ENCODE data around the gene CHP1. TPM values are rescaled to one million over a fixed set of nuclear protein-coding genes. Genes with fewer than 3 reads are reported as not detected.
A peak's percentile ranks its signal among the peaks of the same experiment; 100 is the strongest.

CHP1 gene
- total RNA-seq (2011; cell fraction: chromatin; rRNA removed; ENCODE audit: low replicate concordance) = 21.4 and 25.8 TPM in 2 replicates
- 10.4 and 15.0 TPM in 2 replicates for total RNA-seq (2011; cell fraction: nucleolus; rRNA removed)
- total RNA-seq (2011; cell fraction: nucleoplasm; rRNA removed) = 25.0 and 30.4 TPM in 2 replicates
- total RNA-seq (2014; rRNA removed) (61.6 and 77.7 TPM in 2 replicates), total RNA-seq (2014; rRNA removed; fragmentation: Illumina TruSeq; extraction: Trizol) (63.6 and 68.7 TPM in 2 replicates), total RNA-seq (2015; rRNA removed; fragmentation: Illumina TruSeq; extraction: Trizol) (67.6 and 69.3 TPM in 2 replicates), total RNA-seq (2021) (74.2 and 82.5 TPM in 2 replicates), polyA plus RNA-seq (2011; rRNA removed) (49.7 and 71.8 TPM in 2 replicates), polyA plus RNA-seq (2014; fragmentation: Illumina TruSeq; extraction: Trizol) (67.0 and 67.4 TPM in 2 replicates), polyA plus RNA-seq (2014; fragmentation: Nextera tagmentation; extraction: Ambion mirVana) (10 to 100 TPM; 75.8 to 83.4 TPM), polyA plus RNA-seq (2014; rRNA removed) (31.7 and 41.3 TPM in 2 replicates), polyA minus RNA-seq (2011; rRNA and poly(A)+ RNA removed) (75.5 and 113 TPM in 2 replicates), Bru-seq, nascent RNA (percentile 68 among the genes with signal in this experiment), BruChase-seq, experiment 1, labeled RNA remaining after a 2-hour chase (percentile 76 among the genes with signal in this experiment), BruChase-seq, experiment 2, labeled RNA remaining after a 6-hour chase (percentile 78 among the genes with signal in this experiment)
- polyA plus RNA-seq (2011; cell fraction: cytosol; rRNA removed) = 29.5 and 60.9 TPM in 2 replicates
- 9.7 and 16.8 TPM in 2 replicates for polyA plus RNA-seq (2011; cell fraction: nucleus; rRNA removed)
- polyA plus RNA-seq (2012) = 56.6 and 61.2 TPM in 2 replicates
- polyA minus RNA-seq (2011; cell fraction: cytosol; rRNA and poly(A)+ RNA removed) = 62.4 and 104 TPM in 2 replicates
- 5.1 and 9.6 TPM in 2 replicates for polyA minus RNA-seq (2011; cell fraction: nucleus; rRNA and poly(A)+ RNA removed)
- long read RNA-seq, experiment 1, transcript CHP1-201 (7 exons, 3,329 nt) = major isoform, 19 of 94 reads
- long read RNA-seq, experiment 1, partial matches to known transcripts = 59 of 94 reads
- long read RNA-seq, experiment 1, other reads (novel, unspliced or antisense) = 12 of 94 reads
- long read RNA-seq, experiment 2, transcript CHP1-201 (7 exons, 3,329 nt) = major isoform, 6 of 64 reads
- long read RNA-seq, experiment 2, partial matches to known transcripts = 0 of 64 reads
- long read RNA-seq, experiment 2, other reads (novel, unspliced or antisense) = 58 of 64 reads
- long read RNA-seq, experiment 3, partial matches to known transcripts = 2 of 63 reads
- long read RNA-seq, experiment 3, other reads (novel, unspliced or antisense) = 57 of 63 reads

- 1% methylated on average over 58 of the region's 72 CpGs for WGBS (ENCODE audit: insufficient coverage, low coverage, missing lambda C conversion rate)
- peaks cover 18% of the 10 kb centered on the region; the same call in 1 of the 3 replicates for H3K36me3 ChIP-seq (ENCODE audit: control insufficient read depth, insufficient read depth, low read length)
- BruUV-seq (replicated peaks) = no TSS peak
- peak within 1 kb of the TSS; percentile 82 to 96 for H3K9ac ChIP-seq (ENCODE audit: insufficient read depth in 1 of 2, low read depth in 2 of 2, low read length in 2 of 2)
- H3K4me2 ChIP-seq (ENCODE audit: insufficient read depth, low read length) = peak within 1 kb of the TSS; percentile 90
- no peaks in the 10 kb centered on the region; the same call in 1 of the 2 replicates for H3K9me3 ChIP-seq (replicated peaks; ENCODE audit: control insufficient read depth, insufficient read depth, low read depth, low read length)
- no peaks in the 10 kb centered on the region for H3K9me1 ChIP-seq (ENCODE audit: control insufficient read depth, insufficient read depth, low read length)
- POLR2A ChIA-PET = interaction anchor here (0.5 to 2.1 kb wide), 17 partner anchors 10 to 266 kb away, joined by 3 to 14 read pairs (median 4); partner anchors contain the start of gene INO80
- H4K20me1 ChIP-seq (replicated peaks; ENCODE audit: control insufficient read depth, insufficient read depth, low read length) = no peaks in the 10 kb centered on the region
- H3K79me2 ChIP-seq (ENCODE audit: control insufficient read depth, insufficient read depth, low read length) = peaks cover 47% of the 10 kb centered on the region
- CTCF ChIA-PET (ENCODE audit: low intra/inter-chr PET ratio) = interaction anchor here (0.6 to 0.7 kb wide), 2 partner anchors 21 to 97 kb away, joined by 3 read pairs; no protein-coding TSS in a partner anchor
- peak within 1 kb of the TSS; percentile 75 for H3K4me3 ChIP-seq
- in situ Hi-C loops (cut with MboI) (no loop called here), intact Hi-C loops (cut with micrococcal nuclease) (loop anchor here (2.0 kb wide), 2 partner anchors 102 to 114 kb away; partner anchors contain the start of genes INO80, NUSAP1 and OIP5)
- peak within 1 kb of the TSS; percentile 97 for H2AFZ ChIP-seq (ENCODE audit: low read depth, low read length)
- peak; percentile 98 to 99 (median 99) for DNase-seq (ENCODE audit: extremely low read depth in 1 of 4, low spot score in 3 of 4)
- peaks cover 20 to 31% of the 10 kb centered on the region in 2 experiments for H3K4me1 ChIP-seq (replicated peaks in 1 of 2; ENCODE audit: control insufficient read depth in 2 of 2, insufficient read depth in 2 of 2, low read length in 2 of 2)
- H3K27me3 ChIP-seq (ENCODE audit: control insufficient read depth in 2 of 2, insufficient read depth in 2 of 2, low read length in 2 of 2) = no peaks in the 10 kb centered on the region
- FAIRE-seq = peak; percentile 97
- H3K27ac ChIP-seq (ENCODE audit: extremely low read depth, low read depth, low read length) = peak within 1 kb of the TSS; percentile 93
- ATAC-seq = peak; percentile 97
- TF ChIP-seq BCLAF1 (IDR thresholded peaks at IDR 0.05; ENCODE audit: borderline replicate concordance in 1 of 2, control insufficient read depth in 1 of 2, low read depth in 2 of 2, low read length in 1 of 2) (peak in 1 of 2 experiments; percentile 30; a peak in 1 of 4 replicates), GABPB2 (CRISPR knock-in tag; conservative IDR thresholded peaks at IDR 0.05) (no peak), SNRNP70 (optimal IDR thresholded peaks at IDR 0.05; ENCODE audit: low read depth, low read length) (no peak), CCAR2 (IDR thresholded peaks at IDR 0.05; ENCODE audit: low read depth, low read length) (no peak), SRSF3 (IDR thresholded peaks at IDR 0.05; ENCODE audit: insufficient read depth, low read length) (no peak), ZNF511 (CRISPR knock-in tag; IDR thresholded peaks at IDR 0.05) (peak; percentile 93), THRAP3 (IDR thresholded peaks at IDR 0.05; ENCODE audit: borderline replicate concordance) (no peak), ATF3 (IDR thresholded peaks at IDR 0.05) (peak; percentile 52; the same call in 1 of the 2 replicates), ATF3 (CRISPR knock-in tag; conservative IDR thresholded peaks at IDR 0.05) (peak; percentile 87; the same call in 1 of the 2 replicates), HDAC1 (IDR thresholded peaks at IDR 0.05) (peak in 1 of 2 experiments; percentile 91; a peak in 2 of 4 replicates)
Observed at GRCh38 chr15:41230650-41231421, at the start of gene CHP1, which contains the start of gene EXD1. Gene CHP1, plus strand, starts transcription at chr15:41231268. Its CDS starts 115 bp downstream, at chr15:41231383. Gene EXD1, minus strand, starts transcription at chr15:41230757. Its CDS starts 4,182 bp downstream, at chr15:41226575.

Measured in K562 (cell line).